ENCODE results near the gene BCDIN3D.

DNA sequence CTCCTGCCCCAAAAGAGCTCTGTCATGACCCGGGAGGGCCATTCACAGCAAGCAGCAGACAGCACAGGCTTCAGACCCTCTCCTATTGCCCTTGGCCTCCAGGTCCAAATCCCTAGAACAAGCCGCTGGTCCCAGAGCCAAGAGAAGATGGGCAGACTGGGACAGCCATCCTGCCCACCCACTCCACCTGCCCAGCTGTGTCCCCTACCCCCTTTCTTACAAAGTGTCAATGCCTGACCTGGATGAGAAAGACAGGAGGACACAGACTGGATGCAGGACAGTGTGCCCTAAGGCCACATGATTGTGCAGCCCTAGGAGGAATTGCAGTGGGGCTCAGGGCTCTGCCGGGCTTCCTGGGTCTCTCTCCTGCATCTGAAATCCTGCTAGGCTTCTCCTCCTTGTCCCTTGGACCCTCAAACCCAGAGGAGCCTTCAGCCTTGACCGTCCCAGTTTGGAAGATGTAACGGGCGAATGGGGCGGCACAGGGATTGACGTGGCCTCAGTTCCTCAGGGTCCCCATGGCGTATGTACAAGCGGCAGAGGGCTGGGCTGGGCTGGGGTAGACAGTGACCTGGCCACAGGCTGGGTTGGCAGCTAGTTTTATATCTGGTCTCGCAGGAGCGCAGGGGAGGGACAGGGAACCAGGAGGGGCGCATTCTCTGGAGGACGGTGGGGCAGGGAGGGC lies 27.1 kb upstream of the BCDIN3D start:
- TF ChIP-seq, protein P1, sequence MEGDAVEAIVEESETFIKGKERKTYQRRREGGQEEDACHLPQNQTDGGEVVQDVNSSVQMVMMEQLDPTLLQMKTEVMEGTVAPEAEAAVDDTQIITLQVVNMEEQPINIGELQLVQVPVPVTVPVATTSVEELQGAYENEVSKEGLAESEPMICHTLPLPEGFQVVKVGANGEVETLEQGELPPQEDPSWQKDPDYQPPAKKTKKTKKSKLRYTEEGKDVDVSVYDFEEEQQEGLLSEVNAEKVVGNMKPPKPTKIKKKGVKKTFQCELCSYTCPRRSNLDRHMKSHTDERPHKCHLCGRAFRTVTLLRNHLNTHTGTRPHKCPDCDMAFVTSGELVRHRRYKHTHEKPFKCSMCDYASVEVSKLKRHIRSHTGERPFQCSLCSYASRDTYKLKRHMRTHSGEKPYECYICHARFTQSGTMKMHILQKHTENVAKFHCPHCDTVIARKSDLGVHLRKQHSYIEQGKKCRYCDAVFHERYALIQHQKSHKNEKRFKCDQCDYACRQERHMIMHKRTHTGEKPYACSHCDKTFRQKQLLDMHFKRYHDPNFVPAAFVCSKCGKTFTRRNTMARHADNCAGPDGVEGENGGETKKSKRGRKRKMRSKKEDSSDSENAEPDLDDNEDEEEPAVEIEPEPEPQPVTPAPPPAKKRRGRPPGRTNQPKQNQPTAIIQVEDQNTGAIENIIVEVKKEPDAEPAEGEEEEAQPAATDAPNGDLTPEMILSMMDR (IDR thresholded peaks at IDR 0.05; ENCODE audit: borderline replicate concordance, extremely low read depth, low read length, poor library complexity, severe bottlenecking), result no peak
- TF ChIP-seq EZH2 (IDR thresholded peaks at IDR 0.05; ENCODE audit: borderline replicate concordance, low read depth, low read length, severe bottlenecking), result no peak
